GM19099 (cell line): Measurements from ENCODE around the gene ACTR1A.

ENCODE experiments used
- POLR2A ChIP-seq: IDR thresholded peaks from 3 replicates; pipeline ENCODE4 v1.6.1; 2011; ENCODE audit warnings: low read depth; ENCODE audit not compliant: insufficient read length; ENCODE audit errors: extremely low read depth

The ACTR1A gene

DNA sequence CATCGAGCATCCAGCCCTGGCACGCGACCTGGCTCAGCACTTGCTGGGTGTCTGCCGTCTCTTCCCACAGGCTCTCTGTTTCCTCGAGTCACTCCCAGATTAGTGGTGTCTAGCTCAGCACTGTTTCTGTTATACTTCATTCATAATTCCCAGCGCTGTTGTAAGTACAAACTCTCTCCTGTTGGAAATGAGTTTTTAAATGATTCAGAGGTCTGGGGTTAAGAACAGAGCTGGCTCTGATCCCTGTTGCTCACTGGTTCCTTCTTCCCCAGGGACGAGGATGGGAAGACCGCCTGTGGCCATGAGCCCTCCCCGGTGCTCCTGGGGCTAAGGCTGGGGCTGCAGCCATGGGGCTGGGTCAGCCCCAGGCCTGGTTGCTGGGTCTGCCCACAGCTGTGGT, 33.8 kb downstream of the ACTR1A start:
- TF ChIP-seq POLR2A = no peak

DNA sequence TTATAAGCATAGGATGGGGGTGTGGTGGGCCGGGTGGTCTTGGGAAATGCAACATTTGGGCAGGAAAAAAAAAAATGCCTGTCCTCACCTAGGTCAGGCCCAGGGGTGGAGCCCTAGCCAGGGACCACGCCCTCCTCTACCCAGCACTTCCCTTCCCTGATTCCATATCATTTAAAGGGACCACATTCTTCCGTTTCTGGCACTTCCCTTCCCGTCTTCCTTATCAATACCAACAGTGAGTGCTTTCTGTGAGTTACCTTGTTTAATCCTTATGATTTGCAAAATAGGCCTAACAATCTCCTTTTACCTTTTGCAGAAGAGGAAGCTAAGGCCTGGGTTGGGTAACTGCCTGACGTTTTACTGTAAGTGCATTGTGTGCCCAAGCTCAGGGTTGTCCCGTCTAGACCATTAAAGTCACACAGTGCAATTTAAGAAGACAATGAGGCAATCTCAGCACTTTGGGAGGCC, 34.5 kb downstream of the ACTR1A start:
- no peak for TF ChIP-seq POLR2A

DNA sequence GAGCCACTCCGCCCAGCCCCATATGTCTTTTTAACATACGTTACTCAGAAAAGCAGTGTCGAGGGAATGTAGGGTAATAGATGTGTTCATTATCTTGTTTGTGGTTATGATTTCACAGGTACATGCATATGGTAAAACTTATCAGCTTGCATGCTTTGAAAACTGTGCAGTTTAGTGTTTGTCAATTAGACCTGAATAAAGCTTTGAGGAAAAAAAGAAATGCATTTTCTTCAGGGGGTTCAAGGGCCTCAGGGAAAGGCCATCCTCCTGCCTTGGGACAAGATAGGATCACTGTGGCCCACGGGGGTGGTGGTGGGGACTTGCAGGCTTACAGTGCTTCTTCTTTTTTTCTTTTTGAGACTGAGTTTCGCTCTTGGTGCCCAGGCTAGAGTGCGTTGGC, 35.2 kb downstream of the ACTR1A start:
- TF ChIP-seq POLR2A = no peak

DNA sequence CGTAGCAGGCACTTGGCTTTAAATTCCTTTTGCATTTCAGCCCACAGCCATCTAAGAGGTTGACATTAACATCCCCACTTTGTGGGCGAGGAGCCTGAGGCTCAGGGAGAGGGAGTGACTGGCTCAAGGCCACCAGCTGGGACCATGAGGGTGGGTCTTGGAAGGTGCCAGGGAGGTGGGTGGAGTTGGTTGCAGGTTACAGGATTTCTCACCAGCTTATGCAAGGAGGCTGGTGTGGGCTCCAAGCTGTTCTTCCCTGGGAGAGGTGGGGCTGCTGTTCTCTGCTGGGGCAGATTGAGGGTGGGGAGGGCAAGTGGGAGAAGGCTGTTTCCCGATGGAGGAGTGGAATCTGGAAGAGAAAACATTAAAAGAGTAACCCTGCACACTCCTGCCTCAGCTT, 37.0 kb downstream of the ACTR1A start:
- no peak for TF ChIP-seq POLR2A

DNA sequence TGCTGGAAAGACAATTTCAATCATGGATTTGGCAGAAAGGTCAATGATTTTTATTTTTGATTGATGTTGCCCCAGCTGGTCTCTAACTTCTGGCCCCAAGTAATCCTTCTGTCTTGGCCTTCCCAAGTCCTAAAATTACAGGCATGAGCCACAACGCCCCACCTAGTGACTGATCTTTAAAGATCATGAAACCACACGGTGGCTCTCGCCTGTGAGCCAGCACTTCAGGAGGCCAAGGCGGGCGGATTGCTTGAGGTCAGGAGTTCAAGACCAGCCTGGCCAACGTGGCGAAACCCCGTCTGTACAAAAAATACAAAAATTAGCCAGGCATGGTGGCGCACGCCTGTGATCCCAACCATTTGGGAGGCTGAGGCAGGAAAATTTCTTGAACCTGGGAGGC, 38.5 kb downstream of the ACTR1A start:
- TF ChIP-seq POLR2A = no peak

DNA sequence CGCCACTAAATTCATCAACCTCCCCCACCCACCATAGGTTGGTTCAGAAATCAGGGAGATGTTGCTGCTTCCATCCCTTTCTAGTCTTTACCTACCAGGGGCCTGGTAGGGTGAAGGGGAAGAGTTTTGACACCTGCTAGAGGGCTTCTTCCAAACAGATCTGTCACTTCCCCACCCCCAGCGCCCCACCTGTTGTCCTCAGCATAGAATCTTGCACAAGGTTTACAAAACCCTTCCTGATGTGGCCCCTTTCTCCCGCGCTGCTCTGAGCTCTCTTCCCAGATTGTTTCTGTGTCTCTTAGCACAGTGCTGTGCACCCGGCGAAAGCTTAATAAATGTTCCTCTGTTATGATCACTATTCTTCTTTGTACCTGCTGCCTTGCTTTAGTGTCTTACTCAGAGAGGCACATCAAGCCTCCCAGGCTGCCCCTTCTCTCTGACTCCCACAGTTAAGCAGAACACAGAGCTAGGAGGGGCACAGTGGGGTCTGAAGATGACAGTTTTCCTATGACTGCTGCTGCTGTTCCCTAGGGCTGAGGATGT, 39.9 kb downstream of the ACTR1A start:
- no peak for TF ChIP-seq POLR2A

DNA sequence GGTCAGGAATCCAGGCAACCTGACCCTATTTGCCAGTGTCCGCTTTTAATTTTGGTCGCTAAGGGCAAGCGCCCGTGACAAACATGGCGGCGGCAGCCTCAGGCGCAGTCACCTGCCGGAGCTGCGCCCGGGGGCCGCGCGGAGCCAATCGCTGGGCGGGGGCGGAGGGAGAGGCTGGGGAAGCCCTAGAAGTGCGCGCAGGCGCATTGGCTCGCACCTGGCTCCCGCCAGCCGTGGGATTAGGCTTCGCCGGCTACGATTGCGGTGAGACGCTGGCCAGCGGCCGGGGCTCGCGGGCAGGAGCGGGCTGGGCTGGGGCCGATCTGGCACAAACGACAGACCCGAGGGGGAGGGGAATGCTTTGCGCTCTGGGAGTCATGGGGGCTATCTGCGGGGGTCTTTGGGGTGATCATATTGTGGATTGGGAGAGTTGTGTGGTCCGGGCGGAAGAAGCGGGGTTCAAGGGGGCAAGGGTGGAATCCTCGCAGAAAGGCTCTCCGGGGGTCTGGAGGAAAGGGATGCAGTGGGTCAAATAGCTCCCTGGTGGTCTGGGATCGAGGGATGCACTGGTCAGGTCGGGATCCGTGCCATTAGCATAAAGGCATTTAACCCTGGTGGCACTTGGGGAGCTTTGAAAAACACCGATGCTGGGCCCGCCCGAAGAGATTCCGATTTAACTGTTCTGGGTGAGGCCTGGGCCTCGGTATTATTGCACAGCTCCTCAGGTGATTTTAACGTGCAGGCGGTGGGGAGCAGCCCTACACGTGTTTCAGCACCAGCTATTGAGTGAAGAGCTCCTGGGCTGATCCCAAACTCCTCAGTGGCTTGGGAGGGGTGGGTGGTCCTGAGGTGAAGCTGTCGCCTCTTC, 41.1 kb downstream of the ACTR1A start:
- peak; percentile 60 for TF ChIP-seq POLR2A

DNA sequence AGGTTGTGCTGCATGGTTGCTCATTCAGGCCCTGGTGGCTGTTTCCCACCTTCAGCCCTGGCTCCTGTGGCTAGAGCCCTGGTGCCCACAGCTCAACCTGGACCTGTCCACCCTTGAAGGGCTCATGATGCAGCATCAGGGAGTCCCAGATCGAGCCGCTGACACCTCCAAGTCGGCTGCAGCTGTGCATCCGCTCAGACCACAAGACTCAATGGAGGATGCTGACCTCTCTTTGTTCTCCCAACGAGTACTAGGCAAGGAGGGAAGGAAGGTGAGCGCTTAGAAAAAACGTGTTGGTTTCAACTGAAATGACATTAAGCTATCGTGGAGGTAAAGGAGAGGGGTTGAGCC, 41.7 kb downstream of the ACTR1A start:
- no peak for TF ChIP-seq POLR2A

DNA sequence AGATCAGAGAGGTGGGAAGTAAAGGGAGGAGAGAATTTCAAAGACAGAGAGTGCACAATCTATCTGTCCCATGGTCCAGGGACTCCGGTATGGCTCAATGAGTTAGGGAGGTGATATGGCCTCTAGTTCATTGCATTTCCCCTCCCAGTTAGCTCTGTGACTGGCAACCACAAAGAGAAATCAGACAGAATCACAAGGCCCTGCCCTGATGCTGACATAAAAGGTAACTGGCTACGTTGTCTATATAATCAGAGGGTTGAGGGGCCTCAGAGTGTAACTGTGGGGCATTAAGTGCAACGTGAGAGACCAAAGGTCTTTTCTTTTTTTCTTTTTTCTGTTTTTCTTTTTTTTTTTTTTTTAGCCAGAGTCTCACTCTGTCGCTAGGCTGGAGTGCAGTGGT, 43.9 kb downstream of the ACTR1A start:
- no peak for TF ChIP-seq POLR2A

DNA sequence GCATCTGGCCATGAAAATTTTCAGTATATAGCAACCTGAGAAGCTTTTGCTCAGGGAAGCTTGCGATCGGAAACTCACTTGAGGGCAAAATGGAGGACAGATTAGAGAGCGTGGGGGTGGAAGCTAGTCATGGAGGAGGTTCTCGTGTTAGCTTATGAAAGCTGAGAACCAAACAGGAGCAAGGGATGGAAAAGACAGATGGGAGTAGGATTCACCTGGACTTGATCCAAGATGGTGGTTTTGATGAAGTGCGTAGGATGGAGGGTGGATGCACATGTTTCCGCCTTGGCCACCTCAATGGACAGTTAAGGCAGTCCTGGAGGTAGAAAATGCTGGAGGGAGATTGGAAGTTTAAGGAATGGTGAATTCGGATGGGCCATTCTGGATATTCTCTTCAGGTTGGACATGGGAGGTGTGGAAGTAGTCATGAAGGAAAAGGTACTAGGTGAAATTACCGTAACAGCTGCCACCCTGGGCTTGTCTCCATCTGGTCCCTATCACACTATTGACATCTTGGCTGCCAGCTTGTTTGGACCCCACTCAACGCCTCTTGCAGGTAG, 44.8 kb downstream of the ACTR1A start:
- no peak for TF ChIP-seq POLR2A

DNA sequence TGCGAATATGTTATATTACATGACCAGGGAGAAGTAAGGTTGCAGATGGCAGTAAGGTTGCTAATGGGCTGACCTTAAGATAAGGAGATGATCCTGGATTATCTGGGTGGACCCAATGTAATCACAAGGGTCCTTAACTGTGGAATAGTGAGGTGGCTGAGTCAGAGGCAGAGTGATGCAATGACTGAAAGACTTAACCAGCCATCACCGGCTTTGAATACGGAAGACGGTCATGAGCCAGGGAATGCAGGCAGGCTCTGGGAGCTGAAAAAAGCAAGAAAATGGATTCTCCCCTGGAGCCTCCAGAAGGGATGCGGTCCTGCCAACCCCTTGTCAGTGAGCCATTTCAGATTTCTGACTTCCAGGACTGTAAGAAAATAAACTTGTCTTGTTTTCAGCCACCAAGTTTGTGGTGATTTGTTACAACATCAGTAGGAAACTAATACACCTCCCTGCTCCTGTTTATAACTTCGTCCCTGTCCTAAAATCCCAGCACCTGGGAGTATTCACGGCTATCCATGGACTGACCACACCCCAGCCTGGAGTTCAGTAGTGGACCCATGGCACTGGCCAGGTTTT, 46.5 kb downstream of the ACTR1A start:
- TF ChIP-seq POLR2A = no peak

DNA sequence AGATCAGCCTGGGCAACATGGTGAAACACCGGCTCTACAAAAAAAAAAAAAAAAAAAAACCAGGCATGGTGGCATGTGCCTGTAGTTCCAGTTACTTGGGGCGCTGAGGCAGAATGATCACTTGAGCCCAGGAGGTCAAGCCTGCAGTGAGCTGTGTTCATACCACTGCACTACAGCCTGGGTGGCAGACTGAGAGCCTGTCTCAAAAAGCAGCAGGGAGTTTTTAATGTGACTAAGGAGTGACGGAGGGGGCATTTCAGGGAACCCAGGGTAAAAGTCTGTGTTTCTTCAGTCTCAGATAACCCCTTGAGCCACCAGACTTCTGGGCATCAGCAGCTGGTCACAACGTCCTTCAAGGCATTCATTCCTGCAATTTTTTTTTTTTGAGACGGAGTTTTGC, 49.0 kb downstream of the ACTR1A start:
- no peak for TF ChIP-seq POLR2A

DNA sequence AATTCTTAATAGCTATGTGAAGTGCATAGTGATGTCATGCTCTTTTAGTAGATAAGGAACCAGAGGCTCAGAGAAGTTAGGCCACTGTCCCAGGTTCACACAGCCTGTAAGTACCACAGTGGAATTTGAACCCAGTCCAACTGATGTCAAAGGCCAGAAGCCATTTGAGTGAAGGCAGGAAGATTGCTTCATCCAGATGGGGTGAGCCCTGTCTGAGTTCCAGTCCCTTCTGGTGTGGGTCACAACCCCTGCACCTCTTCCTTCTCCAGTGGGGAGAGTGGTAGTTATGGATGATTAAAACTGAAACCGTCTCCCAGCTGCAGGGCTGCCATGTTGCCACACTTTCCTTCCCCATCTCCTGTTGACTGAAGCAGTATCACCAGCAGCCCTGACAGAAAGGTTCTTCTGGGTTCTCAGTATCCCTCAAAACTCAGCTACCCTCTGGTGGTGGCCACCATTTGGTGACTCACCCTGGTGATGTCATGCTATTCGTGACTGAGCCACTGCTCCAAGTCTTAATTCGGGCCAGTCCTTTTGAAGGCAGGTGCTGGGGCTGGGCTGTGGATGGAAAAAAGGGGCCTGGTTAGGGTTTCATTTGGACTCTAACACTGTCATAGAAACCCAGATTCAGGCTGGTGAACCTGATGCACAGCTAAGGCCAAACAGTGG, 49.7 kb downstream of the ACTR1A start:
- TF ChIP-seq POLR2A = no peak

DNA sequence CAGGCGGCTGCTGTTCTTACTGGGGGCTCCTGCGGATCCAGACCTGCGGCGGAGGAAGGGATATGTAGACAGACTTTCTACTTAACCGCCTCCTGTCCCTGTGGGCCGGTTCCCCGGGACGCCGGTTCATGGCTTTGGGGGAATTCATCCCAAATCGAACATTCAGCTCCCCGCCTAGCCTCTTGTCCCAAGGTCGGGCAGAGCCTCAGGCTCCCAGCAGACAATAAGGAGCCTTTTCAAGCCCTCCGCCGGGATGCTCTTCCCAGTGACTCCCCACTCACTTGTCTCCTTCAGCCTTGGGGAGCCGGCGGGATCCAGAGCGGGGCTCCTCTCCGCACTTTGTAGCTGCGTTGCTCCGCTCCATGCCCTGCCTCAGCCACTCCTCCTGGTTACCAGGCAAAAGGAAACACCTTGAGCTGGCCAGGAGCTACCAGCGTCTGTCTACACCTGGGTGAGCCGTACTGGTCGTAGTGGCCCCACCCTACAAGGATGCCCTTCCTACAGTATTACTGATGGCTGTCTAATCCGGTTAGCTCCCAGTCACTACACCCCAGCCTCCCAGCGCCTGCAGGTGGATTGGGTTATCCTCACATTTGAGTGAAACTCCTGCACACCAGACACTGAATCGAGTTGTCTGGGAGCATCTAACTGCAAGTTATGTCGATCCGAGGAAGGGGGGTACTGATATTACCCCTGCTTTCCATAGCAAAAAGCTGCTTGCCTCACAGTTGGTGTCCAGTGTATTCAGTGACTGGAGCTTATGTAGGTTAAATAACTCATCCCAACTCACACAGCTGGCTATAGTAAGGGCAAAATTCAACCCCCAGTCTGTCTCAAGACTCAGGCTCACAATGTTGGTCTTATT, 51.2 kb downstream of the ACTR1A start, which contains the start of gene C10orf95:
Gene C10orf95 (minus strand): TSS at position 439 of the 865 bp plus-strand sequence. CDS start 450 bp downstream, outside the sequence.
- TF ChIP-seq POLR2A = no peak
